Smooth muscle cell (in vitro differentiated cells): ENCODE results near the gene R3HCC1L. TPM values are rescaled to one million over a fixed set of nuclear protein-coding genes. Genes with fewer than 3 reads are reported as not detected.
"Not testable (repeated sequence)": the region's sequence is repeated elsewhere in the genome, so short reads cannot be mapped to it uniquely, and the experiment has no call there.

ENCODE experiments used
- DNase-seq: peaks from one replicate; lab custom pipeline; 2025; ENCODE audit not compliant: unreplicated experiment; lab: John Stamatoyannopoulos, UW
- H2AFZ ChIP-seq: fragments of 200-600 bp; sonication (generic); 2 replicates; pipeline ENCODE4 v1.6.0; 2016; ENCODE audit warnings: antibody characterized with exemption, low read depth, mild to moderate bottlenecking
- H3F3A ChIP-seq: fragments of 200-600 bp; sonication (generic); 2 replicates; pipeline ENCODE4 v1.6.0; 2017; ENCODE audit warnings: antibody characterized with exemption, low read depth
- H3K27ac ChIP-seq: fragments of 200-600 bp; sonication (generic); 2 replicates; pipeline ENCODE4 v1.5.1; 2016; ENCODE audit warnings: low read depth, mild to moderate bottlenecking
- H3K27me3 ChIP-seq: fragments of 200-600 bp; sonication (generic); 2 replicates; pipeline ENCODE4 v1.6.1; 2016; ENCODE audit warnings: low read depth, mild to moderate bottlenecking
- H3K36me3 ChIP-seq: fragments of 200-600 bp; sonication (generic); 2 replicates; pipeline ENCODE4 v1.5.1; 2016; ENCODE audit warnings: low read depth
- H3K4me1 ChIP-seq: fragments of 200-600 bp; sonication (generic); 2 replicates; pipeline ENCODE4 v1.5.1; 2016; ENCODE audit warnings: low read depth
- H3K4me2 ChIP-seq: fragments of 200-600 bp; sonication (generic); 2 replicates; pipeline ENCODE4 v1.6.0; 2016; ENCODE audit warnings: mild to moderate bottlenecking
- H3K4me3 ChIP-seq: fragments of 200-600 bp; sonication (generic); 2 replicates; pipeline ENCODE4 v1.5.1; 2016; ENCODE audit warnings: mild to moderate bottlenecking
- H3K79me2 ChIP-seq: fragments of 200-600 bp; sonication (generic); 2 replicates; pipeline ENCODE4 v1.6.0; 2016; ENCODE audit warnings: low read depth, mild to moderate bottlenecking
- H3K9ac ChIP-seq: fragments of 200-600 bp; sonication (generic); 2 replicates; pipeline ENCODE4 v1.6.0; 2016; ENCODE audit warnings: low read depth
- H3K9me3 ChIP-seq: fragments of 200-600 bp; sonication (generic); replicated peaks from 2 replicates; pipeline ENCODE4 v1.5.1; 2016; ENCODE audit warnings: low read depth
- H4K20me1 ChIP-seq: fragments of 200-600 bp; sonication (generic); 2 replicates; pipeline ENCODE4 v1.6.0; 2016; ENCODE audit warnings: low read depth
- CTCF ChIP-seq: fragments of 200-600 bp; sonication (generic); IDR thresholded peaks from 2 replicates; pipeline ENCODE4 v1.5.1; 2017; ENCODE audit warnings: borderline replicate concordance, mild to moderate bottlenecking, antibody characterized with exemption; ENCODE audit not compliant: insufficient read depth, poor library complexity, severe bottlenecking
- WGBS: methylation state at CpG from one replicate; pipeline ENCODE4 v1.1.7; 2016; ENCODE audit warnings: low lambda C conversion rate; 5-methylcytosine and 5-hydroxymethylcytosine counted together
- polyA plus RNA-seq: library from polyadenylated mRNA; unstranded; fragments of >200 nt; fragmentation: Nextera tagmentation; extraction: Ambion mirVana; gene quantifications from 2 replicates; pipeline ENCODE4 v1.2.1, GENCODE V29; 2016
- total RNA-seq: library from RNA; depleted of rRNA; stranded (reverse); fragments of >200 nt; gene quantifications from 2 replicates; pipeline ENCODE4 v1.2.3, GENCODE V29; 2014

R3HCC1L gene
- total and polyA plus RNA-seq, 2 experiments from 2014 or later, result 11.4 to 12.2 TPM

- DNase-seq, result no peak
- WGBS, result 84% methylated on average over 2 of the region's 2 CpGs
- no peak overlapping the region for H2AFZ ChIP-seq
- H3K4me1 ChIP-seq, result no peaks in the 10 kb centered on the region
- H3K9ac ChIP-seq, result no peak overlapping the region
- no peak overlapping the region for H3K4me2 ChIP-seq
- peaks cover 3% of the 10 kb centered on the region for H3K36me3 ChIP-seq
- H3K27ac ChIP-seq, result no peak overlapping the region
- H4K20me1 ChIP-seq, result peaks cover 26% of the 10 kb centered on the region
- no peaks in the 10 kb centered on the region for H3K27me3 ChIP-seq
- H3K79me2 ChIP-seq, result peaks cover 21% of the 10 kb centered on the region
- H3F3A ChIP-seq, result no peaks in the 10 kb centered on the region
- no peak overlapping the region for H3K4me3 ChIP-seq
- H3K9me3 ChIP-seq, result peaks cover 5% of the 10 kb centered on the region
- TF ChIP-seq CTCF, result no peak
Observed at GRCh38 chr10:98224509-98224908, 90.1 kb downstream of the R3HCC1L start.

- peaks cover 3% of the 10 kb centered on the region for H3K36me3 ChIP-seq
- H3K4me1 ChIP-seq, result no peaks in the 10 kb centered on the region
- 100% methylated on average over 1 of the region's 1 CpG for WGBS
- H3K27ac ChIP-seq, result no peak overlapping the region
- no peak for TF ChIP-seq CTCF
- H3K4me2 ChIP-seq, result no peak overlapping the region
- no peak for DNase-seq
- peaks cover 16% of the 10 kb centered on the region for H3K79me2 ChIP-seq
- no peaks in the 10 kb centered on the region for H3K9me3 ChIP-seq
- peaks cover 26% of the 10 kb centered on the region for H4K20me1 ChIP-seq
- H2AFZ ChIP-seq, result no peak overlapping the region
- no peak overlapping the region for H3K9ac ChIP-seq
- no peak overlapping the region for H3K4me3 ChIP-seq
- H3K27me3 ChIP-seq, result no peaks in the 10 kb centered on the region
- no peaks in the 10 kb centered on the region for H3F3A ChIP-seq
Observed at GRCh38 chr10:98224996-98225395, 90.5 kb downstream of the R3HCC1L start.

DNA sequence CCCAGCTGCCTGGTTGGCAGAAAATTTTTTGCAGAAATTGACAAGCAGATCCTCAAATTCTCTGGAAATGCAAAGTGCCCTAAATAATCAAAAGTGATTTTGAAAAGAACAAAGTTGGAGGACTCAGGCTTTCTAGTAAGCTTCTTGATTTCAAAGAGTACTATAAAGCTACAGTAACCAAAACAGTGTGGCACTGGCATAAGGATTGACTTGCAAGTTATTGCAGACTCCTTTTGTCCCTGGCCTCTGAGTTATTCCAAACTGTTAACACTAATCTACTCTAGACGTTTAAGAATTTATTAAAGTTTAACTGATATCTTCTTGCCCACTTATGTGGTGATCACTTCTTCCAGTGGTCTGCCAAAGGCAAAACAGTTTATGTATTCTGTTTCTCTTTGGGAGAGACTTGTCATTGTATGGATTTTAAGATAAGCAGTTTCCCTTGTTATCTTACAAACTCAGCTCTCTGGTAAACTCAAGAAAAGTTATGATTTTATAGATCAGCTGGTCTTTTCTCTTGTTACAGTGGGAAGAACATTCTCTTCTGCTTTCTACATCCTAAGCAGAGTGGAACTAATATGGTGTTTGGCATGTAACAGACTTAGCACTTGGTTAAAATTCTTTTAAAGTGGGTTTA lies 92.2 kb downstream of the R3HCC1L start:
- Histone ChIP-seq H2AFZ (no peak overlapping the region), H3K4me2 (no peak overlapping the region), H3F3A (no peaks in the 10 kb centered on the region), H3K79me2 (peaks cover 24% of the 10 kb centered on the region), H3K4me3 (no peak overlapping the region), H3K36me3 (peaks cover 3% of the 10 kb centered on the region), H3K9me3 (no peaks in the 10 kb centered on the region), H4K20me1 (peaks cover 36% of the 10 kb centered on the region), H3K27me3 (no peaks in the 10 kb centered on the region), H3K9ac (no peak overlapping the region), H3K4me1 (no peaks in the 10 kb centered on the region), H3K27ac (no peak overlapping the region)
- WGBS, result 88% methylated on average over 1 of the region's 1 CpG
- no peak for DNase-seq
- no peak for TF ChIP-seq CTCF

GRCh38 chr10:98227713-98228112 lies 93.3 kb downstream of the R3HCC1L start:
- H3K9ac ChIP-seq, H2AFZ ChIP-seq, DNase-seq, H3K4me1 ChIP-seq, H3K27me3 ChIP-seq, H3K4me3 ChIP-seq, H3K4me2 ChIP-seq, H3F3A ChIP-seq, H3K27ac ChIP-seq, H3K36me3 ChIP-seq, H3K9me3 ChIP-seq: not testable (repeated sequence)
- H4K20me1 ChIP-seq, result peaks cover 39% of the 10 kb centered on the region
- WGBS, result 99% methylated on average over 3 of the region's 3 CpGs
- peaks cover 24% of the 10 kb centered on the region for H3K79me2 ChIP-seq

DNA sequence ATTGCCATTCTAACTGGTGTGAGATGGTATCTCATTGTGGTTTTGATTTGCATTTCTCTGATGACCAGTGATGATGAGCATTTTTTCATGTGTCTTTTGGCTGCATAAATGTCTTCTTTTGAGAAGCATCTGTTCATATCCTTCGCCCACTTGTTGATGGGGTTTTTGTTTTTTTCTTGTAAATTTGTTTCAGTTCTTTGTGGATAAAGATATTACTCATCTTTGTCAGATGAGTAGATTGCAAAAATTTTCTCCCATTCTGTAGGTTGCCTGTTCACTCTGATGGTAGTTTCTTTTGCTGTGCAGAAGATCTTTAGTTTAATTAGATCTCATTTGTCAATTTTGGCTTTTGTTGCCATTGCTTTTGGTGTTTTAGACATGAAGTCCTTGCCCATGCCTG lies 93.8 kb downstream of the R3HCC1L start:
- peaks cover 38% of the 10 kb centered on the region for H4K20me1 ChIP-seq
- not testable (repeated sequence) for H3K4me2 ChIP-seq, H3K4me3 ChIP-seq, H3K36me3 ChIP-seq, H3F3A ChIP-seq, H3K9ac ChIP-seq, DNase-seq, H2AFZ ChIP-seq, H3K27me3 ChIP-seq, H3K27ac ChIP-seq, H3K9me3 ChIP-seq, H3K4me1 ChIP-seq
- WGBS, result 100% methylated on average over 1 of the region's 1 CpG
- H3K79me2 ChIP-seq, result peaks cover 24% of the 10 kb centered on the region
